ENCODE results near the gene INTS7. TPM values are rescaled to one million over a fixed set of nuclear protein-coding genes. Genes with fewer than 3 reads are reported as not detected.

INTS7 gene
- total RNA-seq = 10 to 100 TPM; 13.5 to 22.3 (median 18.2) TPM

DNA sequence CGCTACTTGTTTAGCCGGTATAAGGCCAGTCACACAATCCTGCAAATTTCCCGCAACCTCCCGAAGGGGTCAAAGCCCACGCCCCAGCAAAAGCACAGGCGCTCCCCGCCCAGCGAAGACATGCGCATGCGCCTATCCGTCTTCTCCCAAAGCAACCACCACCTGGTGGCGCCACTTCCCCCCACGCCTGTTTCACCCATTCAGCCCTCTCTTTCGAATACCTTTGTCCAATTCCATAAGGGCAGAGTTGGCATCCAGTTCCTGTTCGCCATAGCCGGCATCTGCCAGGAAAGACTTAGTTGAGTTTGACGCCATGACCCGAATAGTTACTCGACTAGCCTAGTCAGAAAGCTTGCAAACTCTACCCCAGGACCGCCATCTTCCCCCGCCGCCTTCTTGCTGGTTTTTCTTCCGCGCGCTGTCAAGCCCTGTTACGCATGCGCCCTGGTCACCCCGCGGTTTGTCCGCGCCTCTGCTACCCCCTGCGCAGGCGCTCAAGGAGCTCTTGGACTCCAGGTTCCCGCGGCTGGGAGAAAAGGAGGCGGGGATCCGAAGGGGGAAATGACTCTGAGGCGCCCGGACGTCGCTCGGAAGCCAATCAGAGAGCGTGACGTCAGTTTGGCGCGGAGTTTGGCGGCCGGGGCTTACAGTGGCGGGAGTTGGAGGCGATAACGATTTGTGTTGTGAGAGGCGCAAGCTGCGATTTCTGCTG, at the start of gene INTS7, which contains the start of gene DTL:
INTS7 (minus strand) TSS at position 435 of the 712 bp plus-strand sequence; CDS start at position 315, 120 bp downstream.
DTL (plus strand) TSS at position 626 of the 712 bp plus-strand sequence. CDS start 143 bp downstream, outside the sequence.
- H3K36me3 ChIP-seq = no peaks in the 10 kb centered on the region
- TF ChIP-seq POLR2AphosphoS5 (IDR thresholded peaks at IDR 0.05) (peak in 2 of 3 donors; percentile 27 to 34), POLR2A (IDR thresholded peaks at IDR 0.05) (peak in 1 of 2 donors; percentile 33), EP300 (IDR thresholded peaks at IDR 0.05) (no peak)
- TF ChIP-seq, protein P1, sequence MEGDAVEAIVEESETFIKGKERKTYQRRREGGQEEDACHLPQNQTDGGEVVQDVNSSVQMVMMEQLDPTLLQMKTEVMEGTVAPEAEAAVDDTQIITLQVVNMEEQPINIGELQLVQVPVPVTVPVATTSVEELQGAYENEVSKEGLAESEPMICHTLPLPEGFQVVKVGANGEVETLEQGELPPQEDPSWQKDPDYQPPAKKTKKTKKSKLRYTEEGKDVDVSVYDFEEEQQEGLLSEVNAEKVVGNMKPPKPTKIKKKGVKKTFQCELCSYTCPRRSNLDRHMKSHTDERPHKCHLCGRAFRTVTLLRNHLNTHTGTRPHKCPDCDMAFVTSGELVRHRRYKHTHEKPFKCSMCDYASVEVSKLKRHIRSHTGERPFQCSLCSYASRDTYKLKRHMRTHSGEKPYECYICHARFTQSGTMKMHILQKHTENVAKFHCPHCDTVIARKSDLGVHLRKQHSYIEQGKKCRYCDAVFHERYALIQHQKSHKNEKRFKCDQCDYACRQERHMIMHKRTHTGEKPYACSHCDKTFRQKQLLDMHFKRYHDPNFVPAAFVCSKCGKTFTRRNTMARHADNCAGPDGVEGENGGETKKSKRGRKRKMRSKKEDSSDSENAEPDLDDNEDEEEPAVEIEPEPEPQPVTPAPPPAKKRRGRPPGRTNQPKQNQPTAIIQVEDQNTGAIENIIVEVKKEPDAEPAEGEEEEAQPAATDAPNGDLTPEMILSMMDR (IDR thresholded peaks at IDR 0.05) = peak; percentile 86 to 96
- DNase-seq (ENCODE audit: low spot score in 2 of 2) = peak; percentile 99
- no peaks in the 10 kb centered on the region for H3K9me3 ChIP-seq
- H3K27me3 ChIP-seq = no peaks in the 10 kb centered on the region
- H3K4me3 ChIP-seq = peak within 1 kb of the TSS; percentile 70
- under 1% methylated on average over 53 of the region's 53 CpGs for WGBS
- H3K27ac ChIP-seq = peak within 1 kb of the TSS; percentile 85
- peaks cover 43% of the 10 kb centered on the region for H3K4me1 ChIP-seq

- Histone ChIP-seq H3K27me3 (no peaks in the 10 kb centered on the region), H3K4me1 (peaks cover 1% of the 10 kb centered on the region), H3K4me3 (no peak overlapping the region), H3K9me3 (no peaks in the 10 kb centered on the region), H3K36me3 (no peaks in the 10 kb centered on the region), H3K27ac (no peak overlapping the region)
- no peak for DNase-seq (ENCODE audit: low spot score in 2 of 2)
- TF ChIP-seq POLR2AphosphoS5 (IDR thresholded peaks at IDR 0.05) = no peak
- TF ChIP-seq EP300 (IDR thresholded peaks at IDR 0.05) = no peak
- TF ChIP-seq, protein P1 (IDR thresholded peaks at IDR 0.05) = no peak
- no peak for TF ChIP-seq POLR2A (IDR thresholded peaks at IDR 0.05)
- 88% methylated on average over 2 of the region's 2 CpGs for WGBS
Measured at GRCh38 chr1:212082765-212083406, 47.5 kb upstream of the INTS7 start.

GRCh38 chr1:212078826-212079225, 43.5 kb upstream of the INTS7 start:
- no peak for TF ChIP-seq EP300 (IDR thresholded peaks at IDR 0.05)

DNA sequence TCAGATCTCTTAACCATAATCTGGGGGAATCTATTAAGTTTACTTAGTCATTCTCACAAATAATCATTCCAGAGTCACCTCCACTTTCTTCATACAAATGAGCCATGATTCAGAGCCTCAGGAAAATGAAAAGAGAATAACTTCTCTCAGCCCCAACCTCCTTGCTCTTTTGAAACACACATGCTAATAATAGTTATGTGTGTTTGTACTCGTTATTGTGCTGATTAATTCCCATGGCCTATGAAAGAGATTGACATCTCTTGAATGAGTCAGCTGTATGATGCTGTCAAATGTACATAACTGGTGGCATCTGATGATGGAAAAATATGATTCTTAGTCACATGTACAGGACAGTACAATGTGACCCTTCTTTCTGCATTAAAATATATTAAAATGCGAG, 41.7 kb upstream of the INTS7 start:
- no peak for DNase-seq (ENCODE audit: low spot score in 2 of 2)
- WGBS = 59% methylated on average over 2 of the region's 2 CpGs

More at GRCh38 chr1:212078826-212079225, 43.5 kb upstream of the INTS7 start:
- no peaks in the 10 kb centered on the region for H3K36me3 ChIP-seq
- no peaks in the 10 kb centered on the region for H3K4me1 ChIP-seq
- H3K4me3 ChIP-seq = no peak overlapping the region
- H3K9me3 ChIP-seq = no peaks in the 10 kb centered on the region
- H3K27me3 ChIP-seq = no peaks in the 10 kb centered on the region
- DNase-seq (ENCODE audit: low spot score in 2 of 2) = no peak
- 71% methylated on average over 2 of the region's 2 CpGs for WGBS
- H3K27ac ChIP-seq = no peak overlapping the region

GRCh38 chr1:212074856-212075255, 39.5 kb upstream of the INTS7 start:
- 65% methylated on average over 3 of the region's 3 CpGs for WGBS
- H3K9me3 ChIP-seq = no peaks in the 10 kb centered on the region
- H3K4me3 ChIP-seq = no peak overlapping the region
- H3K27me3 ChIP-seq = no peaks in the 10 kb centered on the region
- TF ChIP-seq EP300 (IDR thresholded peaks at IDR 0.05) = no peak
- TF ChIP-seq POLR2A (IDR thresholded peaks at IDR 0.05) = no peak
- TF ChIP-seq, protein P1 (IDR thresholded peaks at IDR 0.05) = no peak
- no peak for TF ChIP-seq POLR2AphosphoS5 (IDR thresholded peaks at IDR 0.05)
- H3K36me3 ChIP-seq = no peaks in the 10 kb centered on the region
- no peak overlapping the region for H3K27ac ChIP-seq
- no peaks in the 10 kb centered on the region for H3K4me1 ChIP-seq
- no peak for DNase-seq (ENCODE audit: low spot score in 2 of 2)

More for the DNA sequence above, 41.7 kb upstream of the INTS7 start:
- Histone ChIP-seq H3K27me3 (no peaks in the 10 kb centered on the region), H3K36me3 (no peaks in the 10 kb centered on the region), H3K27ac (no peak overlapping the region), H3K4me3 (no peak overlapping the region), H3K4me1 (no peaks in the 10 kb centered on the region), H3K9me3 (no peaks in the 10 kb centered on the region)
- TF ChIP-seq EP300 (IDR thresholded peaks at IDR 0.05) = no peak
- TF ChIP-seq POLR2AphosphoS5 (IDR thresholded peaks at IDR 0.05) = no peak
- TF ChIP-seq, protein P1 (IDR thresholded peaks at IDR 0.05) = no peak
- no peak for TF ChIP-seq POLR2A (IDR thresholded peaks at IDR 0.05)

All from suprapubic skin (tissue), 4 donors.